NK-92 (cell line): Measurements from ENCODE around the gene PHACTR3.

ENCODE experiments used
- DNase-seq: peaks from one replicate; lab custom pipeline; 2025; ENCODE audit not compliant: unreplicated experiment; lab: John Stamatoyannopoulos, UW

Gene PHACTR3

GRCh38 chr20:59774204-59774641 lies 169.9 kb downstream of the PHACTR3 start:
- DNase-seq: no peak

- DNase-seq: no peak
Observed at GRCh38 chr20:59774921-59775686, 170.8 kb downstream of the PHACTR3 start.

- no peak for DNase-seq
Observed at GRCh38 chr20:59775687-59776055, 171.3 kb downstream of the PHACTR3 start.

- no peak for DNase-seq
Observed at GRCh38 chr20:59776059-59776603, 171.8 kb downstream of the PHACTR3 start.

- DNase-seq: no peak
Observed at GRCh38 chr20:59776626-59777330, 172.4 kb downstream of the PHACTR3 start.

- no peak for DNase-seq
Observed at GRCh38 chr20:59777331-59777725, 173.0 kb downstream of the PHACTR3 start.

- DNase-seq: no peak
Observed at GRCh38 chr20:59777814-59778575, 173.7 kb downstream of the PHACTR3 start.

- DNase-seq: no peak
Observed at GRCh38 chr20:59778615-59779200, 174.4 kb downstream of the PHACTR3 start.

GRCh38 chr20:59779656-59780380 lies 175.5 kb downstream of the PHACTR3 start:
- DNase-seq: no peak

- no peak for DNase-seq
Observed at GRCh38 chr20:59780494-59781185, 176.3 kb downstream of the PHACTR3 start.

- DNase-seq: no peak
Observed at GRCh38 chr20:59781226-59781625, 176.9 kb downstream of the PHACTR3 start.

GRCh38 chr20:59782986-59783640 lies 178.8 kb downstream of the PHACTR3 start:
- DNase-seq: no peak

- no peak for DNase-seq
Observed at GRCh38 chr20:59783641-59784010, 179.3 kb downstream of the PHACTR3 start.

GRCh38 chr20:59784365-59784764 lies 180.0 kb downstream of the PHACTR3 start:
- no peak for DNase-seq

GRCh38 chr20:59784791-59785668 lies 180.7 kb downstream of the PHACTR3 start:
- DNase-seq: no peak

GRCh38 chr20:59785669-59785959 lies 181.3 kb downstream of the PHACTR3 start:
- DNase-seq: no peak

GRCh38 chr20:59785986-59786795 lies 181.9 kb downstream of the PHACTR3 start:
- DNase-seq: no peak
